SK-N-MC (cell line): ENCODE measurements around the gene OGFOD3.

Source experiments
- EZH2 ChIP-seq: fragments of 200-600 bp; sonication (generic); IDR thresholded peaks from one replicate; pipeline ENCODE4 v1.6.1; 2017; ENCODE audit warnings: antibody characterized with exemption
- FOXP2 ChIP-seq: optimal IDR thresholded peaks from 2 replicates; pipeline ENCODE3; 2011; ENCODE audit warnings: mild to moderate bottlenecking, moderate library complexity; ENCODE audit not compliant: insufficient read depth; ENCODE audit errors: extremely low read length, control extremely low read depth
- POLR2AphosphoS5 ChIP-seq: IDR thresholded peaks from 2 replicates; pipeline ENCODE4 v1.6.1; 2012; ENCODE audit warnings: mild to moderate bottlenecking, low read depth, low read length, borderline replicate concordance

DNA sequence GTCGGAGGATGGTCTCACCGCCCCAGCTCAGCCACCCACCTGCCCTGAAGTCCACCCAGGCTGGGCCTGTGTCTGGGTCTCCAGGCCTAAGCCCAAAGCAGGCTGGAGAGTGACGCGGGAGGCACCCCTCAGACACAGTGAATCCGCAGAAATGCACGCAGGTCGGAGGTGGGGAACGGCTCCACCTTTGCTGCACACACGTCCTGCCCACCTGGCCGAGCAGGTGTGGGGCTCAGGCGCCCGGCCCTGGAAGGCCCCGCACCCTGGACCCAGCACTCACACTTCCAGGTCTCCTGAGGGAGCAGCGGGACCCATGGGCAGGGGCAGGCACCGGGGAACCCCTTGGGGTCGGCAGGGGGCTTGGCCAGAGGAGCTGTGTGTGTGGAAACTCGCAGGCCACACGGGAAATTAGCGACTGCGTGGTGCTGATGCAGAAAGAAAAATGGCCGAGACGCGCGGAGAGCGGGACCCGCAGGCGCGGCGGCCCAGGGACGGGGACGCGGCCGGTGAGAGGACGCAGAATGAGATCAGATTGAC lies 21.5 kb upstream of the OGFOD3 start:
- TF ChIP-seq EZH2 (no peak), POLR2AphosphoS5 (no peak), FOXP2 (no peak)
